Ureter (tissue), 1 donor: ENCODE results near the gene DOCK11. TPM values are rescaled to one million over a fixed set of nuclear protein-coding genes. Genes with fewer than 3 reads are reported as not detected.

Experiments
- DNase-seq: peaks from one replicate; pipeline ENCODE4 v3.0.0-alpha.2; 2020; ENCODE audit warnings: low spot score
- total RNA-seq: library from RNA; stranded (reverse); gene quantifications from one replicate; pipeline ENCODE4 v1.2.4, GENCODE V29; 2023
- donor health status: DM: yes; HTN: yes; CAD: no.

DOCK11 gene
- total RNA-seq, 1 donor from 2014 or later: 14.1 TPM

GRCh38 chrX:118630848-118631247 lies 135.2 kb downstream of the DOCK11 start:
- no peak for DNase-seq

GRCh38 chrX:118631586-118631985 lies 136.0 kb downstream of the DOCK11 start:
- no peak for DNase-seq

- no peak for DNase-seq
Measured at GRCh38 chrX:118632862-118633261, 137.2 kb downstream of the DOCK11 start.

GRCh38 chrX:118633530-118633929 lies 137.9 kb downstream of the DOCK11 start:
- no peak for DNase-seq

GRCh38 chrX:118634336-118634735 lies 138.7 kb downstream of the DOCK11 start:
- DNase-seq: no peak

GRCh38 chrX:118637997-118638396 lies 142.4 kb downstream of the DOCK11 start:
- DNase-seq: no peak

- no peak for DNase-seq
Measured at GRCh38 chrX:118644378-118644777, 148.8 kb downstream of the DOCK11 start.

GRCh38 chrX:118652717-118653116 lies 157.1 kb downstream of the DOCK11 start:
- DNase-seq: no peak

- DNase-seq: no peak
Measured at GRCh38 chrX:118654331-118654730, 158.7 kb downstream of the DOCK11 start.

- no peak for DNase-seq
Measured at GRCh38 chrX:118655561-118656246, 160.1 kb downstream of the DOCK11 start.

- no peak for DNase-seq
Measured at GRCh38 chrX:118657413-118657812, 161.8 kb downstream of the DOCK11 start.

GRCh38 chrX:118660085-118660484 lies 164.5 kb downstream of the DOCK11 start:
- no peak for DNase-seq

- DNase-seq: no peak
Measured at GRCh38 chrX:118665204-118665603, 169.6 kb downstream of the DOCK11 start.

GRCh38 chrX:118666521-118666920 lies 170.9 kb downstream of the DOCK11 start:
- DNase-seq: no peak

GRCh38 chrX:118669435-118669834 lies 173.8 kb downstream of the DOCK11 start:
- no peak for DNase-seq

- no peak for DNase-seq
Measured at GRCh38 chrX:118675326-118675965, 179.8 kb downstream of the DOCK11 start.

- no peak for DNase-seq
Measured at GRCh38 chrX:118675966-118676349, 180.3 kb downstream of the DOCK11 start.

GRCh38 chrX:118677318-118677717 lies 181.7 kb downstream of the DOCK11 start:
- no peak for DNase-seq

- no peak for DNase-seq
Measured at GRCh38 chrX:118679290-118679689, 183.7 kb downstream of the DOCK11 start.

GRCh38 chrX:118682258-118683014 lies 186.8 kb downstream of the DOCK11 start:
- no peak for DNase-seq

- no peak for DNase-seq
Measured at GRCh38 chrX:118685393-118685792, 189.8 kb downstream of the DOCK11 start.

GRCh38 chrX:118688935-118689334 lies 193.3 kb downstream of the DOCK11 start:
- no peak for DNase-seq

GRCh38 chrX:118693843-118694242 lies 198.2 kb downstream of the DOCK11 start:
- DNase-seq: no peak
